C4-2B (cell line): ENCODE results near the gene ARRDC4.

Experiments
- ZFX ChIP-seq: fragments of 450-650 bp; IDR thresholded peaks from 2 replicates; pipeline ENCODE4 v1.6.1; 2017
- TF ChIP-seq, protein P1 (sequence below): fragments of 450-650 bp; conservative IDR thresholded peaks from 2 replicates; pipeline ENCODE4 v1.5.1; 2017; ENCODE audit warnings: mild to moderate bottlenecking

DNA sequence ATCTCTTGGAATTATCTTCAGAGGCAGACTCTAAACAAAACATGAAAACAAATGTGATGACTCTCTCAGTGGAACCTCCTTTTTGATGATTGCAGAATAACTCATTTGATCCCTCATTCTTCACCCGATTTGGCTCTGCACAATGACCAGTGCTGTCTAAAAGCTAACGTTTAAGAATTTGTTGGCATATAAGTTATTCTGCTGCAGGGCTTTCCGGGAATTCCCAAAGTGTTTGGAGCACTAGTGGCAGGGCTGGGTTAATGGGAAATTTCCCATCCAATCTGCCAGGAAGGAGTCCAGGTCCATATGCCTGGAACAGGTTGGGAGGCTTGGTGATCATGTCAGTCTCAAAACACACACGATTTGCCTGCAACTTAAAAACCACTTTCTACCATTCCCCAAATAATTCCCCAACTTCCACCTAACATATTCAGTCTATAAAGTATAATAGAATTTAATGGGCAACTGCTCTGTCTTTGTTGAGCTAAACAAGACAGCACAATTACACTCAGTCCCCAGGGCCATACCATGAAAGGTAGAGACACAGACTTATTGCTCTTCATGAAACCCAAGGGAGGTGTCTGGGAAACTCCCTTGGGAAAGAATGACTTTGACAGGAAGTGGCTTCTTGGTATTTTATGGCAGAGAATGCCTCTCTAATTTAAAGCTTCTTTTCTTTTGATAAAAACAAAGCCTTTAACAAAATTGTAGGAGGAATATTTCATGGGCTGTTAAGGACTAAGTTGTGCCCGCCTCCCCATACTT, 38.0 kb downstream of the ARRDC4 start:
- TF ChIP-seq, protein P1, sequence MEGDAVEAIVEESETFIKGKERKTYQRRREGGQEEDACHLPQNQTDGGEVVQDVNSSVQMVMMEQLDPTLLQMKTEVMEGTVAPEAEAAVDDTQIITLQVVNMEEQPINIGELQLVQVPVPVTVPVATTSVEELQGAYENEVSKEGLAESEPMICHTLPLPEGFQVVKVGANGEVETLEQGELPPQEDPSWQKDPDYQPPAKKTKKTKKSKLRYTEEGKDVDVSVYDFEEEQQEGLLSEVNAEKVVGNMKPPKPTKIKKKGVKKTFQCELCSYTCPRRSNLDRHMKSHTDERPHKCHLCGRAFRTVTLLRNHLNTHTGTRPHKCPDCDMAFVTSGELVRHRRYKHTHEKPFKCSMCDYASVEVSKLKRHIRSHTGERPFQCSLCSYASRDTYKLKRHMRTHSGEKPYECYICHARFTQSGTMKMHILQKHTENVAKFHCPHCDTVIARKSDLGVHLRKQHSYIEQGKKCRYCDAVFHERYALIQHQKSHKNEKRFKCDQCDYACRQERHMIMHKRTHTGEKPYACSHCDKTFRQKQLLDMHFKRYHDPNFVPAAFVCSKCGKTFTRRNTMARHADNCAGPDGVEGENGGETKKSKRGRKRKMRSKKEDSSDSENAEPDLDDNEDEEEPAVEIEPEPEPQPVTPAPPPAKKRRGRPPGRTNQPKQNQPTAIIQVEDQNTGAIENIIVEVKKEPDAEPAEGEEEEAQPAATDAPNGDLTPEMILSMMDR: no peak
- no peak for TF ChIP-seq ZFX
